Activated B cell treated with CpG ODN at 0.5 μM for 24 hours (primary cell): Measurements from ENCODE around the gene KLHL6. TPM values are rescaled to one million over a fixed set of nuclear protein-coding genes. Genes with fewer than 3 reads are reported as not detected.

Source experiments
- ATAC-seq: fragments of 200-7000 bp; cut with Tn5 transposase; one replicate; pipeline ENCODE4 v1.10.0; 2021; ENCODE audit warnings: low read depth, mild to moderate bottlenecking, moderate library complexity
- CTCF ChIA-PET: fragments of 350-600 bp; sonication (Branson Sonifier 250); formaldehyde crosslinking; loops from one replicate; lab custom pipeline; 2021; ENCODE audit warnings: antibody characterized with exemption; lab: Charles Lee
- POLR2A ChIA-PET: fragments of 350-600 bp; sonication (Branson Sonifier 250); formaldehyde crosslinking; loops from one replicate; lab custom pipeline; 2021; ENCODE audit warnings: antibody characterized with exemption; lab: Charles Lee
- DNase-seq: peaks from one replicate; pipeline ENCODE4 v3.0.0; 2022
- H3K27ac Mint-ChIP-seq: one replicate; pipeline ENCODE4 v1.8.0; 2020; ENCODE audit warnings: mixed read lengths
- H3K27me3 Mint-ChIP-seq: one replicate; pipeline ENCODE4 v1.8.0; 2021; ENCODE audit warnings: mixed read lengths
- H3K36me3 Mint-ChIP-seq: one replicate; pipeline ENCODE4 v1.8.0; 2021; ENCODE audit warnings: low read depth, mixed read lengths
- H3K4me1 Mint-ChIP-seq: one replicate; pipeline ENCODE4 v1.8.0; 2021; ENCODE audit warnings: mixed read lengths
- H3K4me3 Mint-ChIP-seq: one replicate; pipeline ENCODE4 v1.8.0; 2020; ENCODE audit warnings: mild to moderate bottlenecking, mixed read lengths
- H3K9me3 Mint-ChIP-seq: one replicate; pipeline ENCODE4 v1.8.0; 2020; ENCODE audit warnings: mixed read lengths
- intact Hi-C: fragments of 100-400 bp; cut with micrococcal nuclease; formaldehyde crosslinking; loops from one replicate; pipeline ENCODE4 v1.15.1; 2024
- total RNA-seq: library from RNA; stranded (reverse); gene quantifications from 2 replicates; pipeline ENCODE4 v1.2.3, GENCODE V29; 2022
- TF ChIP-seq, protein P1 (sequence below): fragments of 200-600 bp; IDR thresholded peaks from one replicate; pipeline ENCODE4 v1.8.0; 2022; ENCODE audit warnings: antibody characterized with exemption, mild to moderate bottlenecking

Gene KLHL6
- total RNA-seq, 1 donor from 2014 or later, result 41.7 TPM

DNA sequence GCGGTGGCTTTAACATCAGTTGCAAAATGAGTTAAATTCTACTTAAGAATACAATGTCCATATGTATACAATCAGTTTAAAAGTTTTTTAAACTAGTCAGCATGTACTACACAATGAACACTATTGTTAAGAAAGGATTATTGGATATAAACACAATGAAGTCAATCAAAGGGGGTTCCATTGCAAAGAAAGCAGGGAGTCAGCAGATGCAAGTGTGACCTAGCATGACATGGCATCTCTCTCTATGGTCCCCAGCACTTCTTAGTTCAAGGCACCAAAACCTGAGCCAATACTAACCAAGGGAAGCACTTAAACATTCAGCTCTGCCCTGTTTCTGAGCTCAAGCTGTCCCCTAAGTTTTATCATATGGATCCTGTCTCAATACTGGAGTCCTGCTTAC lies 17.0 kb downstream of the KLHL6 start:
- peaks cover 94% of the 10 kb centered on the region for H3K4me1 Mint-ChIP-seq
- H3K27ac Mint-ChIP-seq, result peak overlapping the region; percentile 91
- ChIA-PET CTCF (interaction anchor here (2.2 kb wide), 1 partner anchor 22 kb away, joined by 7 read pairs; no protein-coding TSS in a partner anchor), POLR2A (interaction anchor here (1.5 to 3.9 kb wide), 3 partner anchors 11 to 23 kb away, joined by 3 to 33 read pairs (median 12); no protein-coding TSS in a partner anchor)
- DNase-seq (no peak), ATAC-seq (no peak)
- H3K4me3 Mint-ChIP-seq, result no peak overlapping the region
- TF ChIP-seq, protein P1, sequence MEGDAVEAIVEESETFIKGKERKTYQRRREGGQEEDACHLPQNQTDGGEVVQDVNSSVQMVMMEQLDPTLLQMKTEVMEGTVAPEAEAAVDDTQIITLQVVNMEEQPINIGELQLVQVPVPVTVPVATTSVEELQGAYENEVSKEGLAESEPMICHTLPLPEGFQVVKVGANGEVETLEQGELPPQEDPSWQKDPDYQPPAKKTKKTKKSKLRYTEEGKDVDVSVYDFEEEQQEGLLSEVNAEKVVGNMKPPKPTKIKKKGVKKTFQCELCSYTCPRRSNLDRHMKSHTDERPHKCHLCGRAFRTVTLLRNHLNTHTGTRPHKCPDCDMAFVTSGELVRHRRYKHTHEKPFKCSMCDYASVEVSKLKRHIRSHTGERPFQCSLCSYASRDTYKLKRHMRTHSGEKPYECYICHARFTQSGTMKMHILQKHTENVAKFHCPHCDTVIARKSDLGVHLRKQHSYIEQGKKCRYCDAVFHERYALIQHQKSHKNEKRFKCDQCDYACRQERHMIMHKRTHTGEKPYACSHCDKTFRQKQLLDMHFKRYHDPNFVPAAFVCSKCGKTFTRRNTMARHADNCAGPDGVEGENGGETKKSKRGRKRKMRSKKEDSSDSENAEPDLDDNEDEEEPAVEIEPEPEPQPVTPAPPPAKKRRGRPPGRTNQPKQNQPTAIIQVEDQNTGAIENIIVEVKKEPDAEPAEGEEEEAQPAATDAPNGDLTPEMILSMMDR, result no peak
- intact Hi-C loops, result no loop called here
- H3K36me3 Mint-ChIP-seq, result peaks cover 3% of the 10 kb centered on the region
- H3K27me3 Mint-ChIP-seq, result no peaks in the 10 kb centered on the region
- no peaks in the 10 kb centered on the region for H3K9me3 Mint-ChIP-seq

DNA sequence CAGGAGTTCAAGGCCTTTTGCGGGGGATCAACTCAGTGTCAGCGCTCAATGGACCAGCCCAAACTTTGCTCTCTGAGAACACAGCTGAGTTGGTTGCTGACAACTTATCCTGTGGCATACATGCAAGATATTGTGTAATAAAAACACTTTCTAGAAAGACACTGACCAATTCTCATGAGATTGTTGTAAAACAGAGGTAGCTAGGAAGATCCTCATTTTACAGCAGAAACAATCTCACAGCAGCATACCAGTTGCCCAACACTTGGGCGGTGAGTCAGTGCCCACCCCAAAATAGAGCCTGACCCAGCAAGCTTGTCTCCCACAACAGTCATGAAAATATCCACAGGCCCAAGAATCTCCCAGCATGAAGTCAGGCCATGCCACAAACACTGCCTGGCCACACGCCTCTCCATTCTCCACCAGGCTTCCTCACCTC lies 18.2 kb downstream of the KLHL6 start:
- ChIA-PET POLR2A (interaction anchor here (0.6 to 3.9 kb wide), 8 partner anchors 8 to 106 kb away, joined by 3 to 33 read pairs (median 4); partner anchors contain the start of gene KLHL6), CTCF (interaction anchor here (0.8 to 2.2 kb wide), 4 partner anchors 8 to 31 kb away, joined by 3 to 7 read pairs (median 4); no protein-coding TSS in a partner anchor)
- TF ChIP-seq, protein P1, result no peak
- ATAC-seq, result no peak
- H3K9me3 Mint-ChIP-seq, result no peaks in the 10 kb centered on the region
- H3K27me3 Mint-ChIP-seq, result no peaks in the 10 kb centered on the region
- peak overlapping the region; percentile 39 for H3K4me3 Mint-ChIP-seq
- intact Hi-C loops, result loop anchor here (1.0 kb wide), 1 partner anchor 8 kb away; no protein-coding TSS in a partner anchor
- peaks cover 6% of the 10 kb centered on the region for H3K36me3 Mint-ChIP-seq
- no peak for DNase-seq
- peak overlapping the region; percentile 78 for H3K27ac Mint-ChIP-seq
- peaks cover 94% of the 10 kb centered on the region for H3K4me1 Mint-ChIP-seq

DNA sequence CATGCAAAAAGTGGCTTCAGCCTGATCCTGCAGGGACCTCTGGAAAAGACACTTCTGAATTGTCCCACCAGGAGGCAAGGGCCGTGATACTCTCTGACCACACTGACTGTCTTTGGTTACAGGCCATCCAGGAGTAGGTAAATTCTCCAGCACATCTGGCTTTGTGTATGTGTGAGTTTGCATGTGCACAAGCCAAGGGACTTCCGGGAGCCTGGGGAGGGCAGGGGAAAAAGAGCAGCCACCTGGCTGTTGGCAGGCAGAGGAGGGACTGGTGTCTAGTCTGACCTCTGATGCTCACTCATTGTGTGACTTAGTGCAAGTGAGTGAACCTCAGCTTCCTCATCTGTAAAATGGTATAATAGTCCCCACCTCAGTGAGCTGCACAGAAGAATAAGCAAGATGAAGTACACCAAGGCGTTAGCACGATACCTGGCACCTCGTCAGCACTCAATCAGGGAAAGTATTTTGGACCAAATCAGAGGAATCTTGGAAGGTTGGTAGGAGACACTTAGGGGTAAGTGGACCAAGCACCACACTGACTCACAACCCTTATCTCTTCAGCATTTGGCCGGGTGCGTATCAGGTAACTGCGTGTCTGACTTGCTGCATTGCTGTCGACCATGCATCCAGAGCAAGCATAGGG lies 19.1 kb downstream of the KLHL6 start:
- Mint-ChIP-seq H3K36me3 (peaks cover 12% of the 10 kb centered on the region), H3K27ac (peak overlapping the region; percentile 78), H3K4me3 (peak overlapping the region; percentile 50), H3K27me3 (no peaks in the 10 kb centered on the region), H3K9me3 (no peaks in the 10 kb centered on the region), H3K4me1 (peaks cover 93% of the 10 kb centered on the region)
- peak; percentile 64 for ATAC-seq
- no peak for DNase-seq
- intact Hi-C loops, result loop anchor here (1.0 kb wide), 3 partner anchors 9 to 100 kb away; no protein-coding TSS in a partner anchor
- POLR2A ChIA-PET, result interaction anchor here (0.6 to 3.9 kb wide), 9 partner anchors 9 to 101 kb away, joined by 3 to 33 read pairs (median 5); partner anchors contain the start of genes KLHL24 and KLHL6
- CTCF ChIA-PET, result interaction anchor here (0.8 to 2.2 kb wide), 5 partner anchors 9 to 30 kb away, joined by 3 to 7 read pairs (median 4); no protein-coding TSS in a partner anchor
- TF ChIP-seq, protein P1, result no peak

DNA sequence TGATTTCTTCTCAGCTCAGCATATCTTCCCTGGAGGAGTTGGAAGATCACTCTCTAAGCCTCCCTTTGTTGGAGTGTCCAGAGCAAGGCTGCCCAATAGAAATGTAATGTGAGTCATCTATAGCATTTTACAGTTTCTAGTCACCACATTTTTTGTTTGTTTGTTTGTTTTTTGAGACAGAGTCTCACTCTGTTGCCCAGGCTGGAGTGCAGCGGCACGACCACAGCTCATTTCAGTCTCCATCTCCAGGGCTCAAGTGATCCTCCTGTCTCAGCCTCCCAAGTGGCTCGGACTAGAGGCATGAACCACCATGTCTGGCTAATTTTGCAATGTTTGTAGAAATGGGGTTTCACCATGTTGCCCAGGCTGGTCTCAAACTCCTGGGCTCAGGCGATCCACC lies 21.3 kb downstream of the KLHL6 start:
- intact Hi-C loops, result no loop called here

More for the DNA sequence above, 21.3 kb downstream of the KLHL6 start:
- Mint-ChIP-seq H3K27ac (peak overlapping the region; percentile 85), H3K36me3 (peaks cover 20% of the 10 kb centered on the region), H3K4me3 (no peak overlapping the region), H3K27me3 (no peaks in the 10 kb centered on the region), H3K4me1 (peaks cover 91% of the 10 kb centered on the region), H3K9me3 (no peaks in the 10 kb centered on the region)
- DNase-seq (no peak), ATAC-seq (no peak)
- POLR2A ChIA-PET, result interaction anchor here (0.7 to 0.9 kb wide), 2 partner anchors 9 to 18 kb away, joined by 3 to 4 read pairs; no protein-coding TSS in a partner anchor
- TF ChIP-seq, protein P1, result no peak
- CTCF ChIA-PET, result no interaction called here
